GM23338 (cell line): ENCODE results near the gene RTF1. TPM values are rescaled to one million over a fixed set of nuclear protein-coding genes. Genes with fewer than 3 reads are reported as not detected.

Source experiments
- ATAC-seq: fragments of 200-7000 bp; cut with Tn5 transposase; 3 replicates; pipeline ENCODE4 v1.9.1; 2020
- DNase-seq: peaks from one replicate; pipeline ENCODE4 v3.0.0-alpha.2; 2015; ENCODE audit warnings: low spot score
- H2AFZ ChIP-seq: fragments of 200-600 bp; sonication (generic); 2 replicates; pipeline ENCODE4 v1.8.0; 2016; ENCODE audit warnings: antibody characterized with exemption, mild to moderate bottlenecking, moderate library complexity
- H3F3A ChIP-seq: fragments of 200-600 bp; sonication (generic); replicated peaks from 2 replicates; pipeline ENCODE4 v1.8.0; 2017; ENCODE audit warnings: antibody characterized with exemption, mixed run types, low read depth
- H3K27ac ChIP-seq: fragments of 200-600 bp; sonication (generic); 2 replicates; pipeline ENCODE4 v1.6.1; 2016; ENCODE audit warnings: low read depth
- H3K27me3 ChIP-seq: fragments of 200-600 bp; sonication (generic); 2 replicates; pipeline ENCODE4 v1.8.0; 2016; ENCODE audit warnings: mild to moderate bottlenecking, mixed run types, moderate library complexity; ENCODE audit not compliant: insufficient read depth
- H3K36me3 ChIP-seq: fragments of 200-600 bp; sonication (generic); 2 replicates; pipeline ENCODE4 v1.8.0; 2016; ENCODE audit warnings: mild to moderate bottlenecking; ENCODE audit not compliant: insufficient read depth
- H3K4me1 ChIP-seq: fragments of 200-600 bp; sonication (generic); 2 replicates; pipeline ENCODE4 v1.8.0; 2016; ENCODE audit warnings: mild to moderate bottlenecking, moderate library complexity; ENCODE audit not compliant: insufficient read depth
- H3K4me2 ChIP-seq: fragments of 200-600 bp; sonication (generic); 2 replicates; pipeline ENCODE4 v1.7.1; 2017; ENCODE audit warnings: mixed run types
- H3K4me3 ChIP-seq: fragments of 200-600 bp; sonication (generic); 2 replicates; pipeline ENCODE4 v1.6.1; 2016; ENCODE audit warnings: mixed run types
- H3K79me2 ChIP-seq: fragments of 200-600 bp; sonication (generic); replicated peaks from 2 replicates; pipeline ENCODE4 v1.8.0; 2017; ENCODE audit warnings: mild to moderate bottlenecking; ENCODE audit not compliant: insufficient read depth
- H3K9me2 ChIP-seq: fragments of 200-600 bp; sonication (generic); 2 replicates; pipeline ENCODE4 v1.8.0; 2017; ENCODE audit not compliant: insufficient read depth
- H4K20me1 ChIP-seq: fragments of 200-600 bp; sonication (generic); replicated peaks from 2 replicates; pipeline ENCODE4 v1.8.0; 2017; ENCODE audit warnings: mild to moderate bottlenecking; ENCODE audit not compliant: insufficient read depth
- H3K27ac Mint-ChIP-seq: 2 replicates; pipeline ENCODE4 v1.8.0; 2020; ENCODE audit warnings: inconsistent platforms, mild to moderate bottlenecking, moderate library complexity, mixed read lengths
- H3K27me3 Mint-ChIP-seq: 3 replicates; pipeline ENCODE4 v1.8.0; 2022; ENCODE audit warnings: low read depth, mild to moderate bottlenecking, moderate library complexity, mixed read lengths, inconsistent platforms; ENCODE audit not compliant: insufficient read depth, poor library complexity
- H3K36me3 Mint-ChIP-seq: 3 replicates; pipeline ENCODE4 v1.8.0; 2021; ENCODE audit warnings: low read depth, mild to moderate bottlenecking, inconsistent platforms, moderate library complexity, mixed read lengths
- H3K4me1 Mint-ChIP-seq: 3 replicates; pipeline ENCODE4 v1.8.0; 2020; ENCODE audit warnings: mild to moderate bottlenecking, inconsistent platforms, mixed read lengths
- H3K4me3 Mint-ChIP-seq: 3 replicates; pipeline ENCODE4 v1.8.0; 2021; ENCODE audit warnings: moderate library complexity, mild to moderate bottlenecking, inconsistent platforms, mixed read lengths
- H3K9me3 Mint-ChIP-seq: 3 replicates; pipeline ENCODE4 v1.8.0; 2020; ENCODE audit warnings: moderate library complexity, mild to moderate bottlenecking, inconsistent platforms, mixed read lengths
- CTCF ChIP-seq, 2 experiments: fragments of 200-600 bp in 1 of 2; sonication (generic) in 1 of 2; conservative IDR thresholded peaks; 2 replicates each; pipeline versions ENCODE4 v1.5.1 to v1.6.1; 2016 to 2017; ENCODE audit warnings: antibody characterized with exemption in 2 of 2, low read depth in 2 of 2, mild to moderate bottlenecking in 2 of 2, moderate library complexity in 1 of 2
- EZH2 ChIP-seq: fragments of 200-600 bp; sonication (generic); IDR thresholded peaks from one replicate; pipeline ENCODE4 v1.8.0; 2017; ENCODE audit warnings: antibody characterized with exemption, mild to moderate bottlenecking, low read depth; ENCODE audit not compliant: unreplicated experiment
- EZH2phosphoT487 ChIP-seq: fragments of 200-600 bp; sonication (generic); IDR thresholded peaks from one replicate; pipeline ENCODE4 v1.8.1; 2018; ENCODE audit warnings: antibody characterized with exemption; ENCODE audit not compliant: unreplicated experiment
- JUNB ChIP-seq: IDR thresholded peaks from one replicate; pipeline ENCODE4 v1.6.1; 2016; ENCODE audit warnings: antibody characterized with exemption; ENCODE audit not compliant: unreplicated experiment
- REST ChIP-seq: IDR thresholded peaks from one replicate; pipeline ENCODE4 v1.6.1; 2018; ENCODE audit warnings: antibody characterized with exemption; ENCODE audit not compliant: unreplicated experiment
- ZNF114 ChIP-seq: fragments of 250-450 bp; sonication (Bioruptor Pico); IDR thresholded peaks from 2 replicates; pipeline ENCODE4 v1.5.0; 2020; ENCODE audit warnings: mild to moderate bottlenecking, moderate library complexity
- polyA plus RNA-seq: library from polyadenylated mRNA; unstranded; fragments of >200 nt; fragmentation: Nextera tagmentation; extraction: Ambion mirVana; gene quantifications from 2 replicates; pipeline ENCODE4 v1.2.1, GENCODE V29; 2016
- total RNA-seq: library from RNA; depleted of rRNA; stranded (reverse); fragments of >200 nt; shearing (Covaris generic); gene quantifications from 2 replicates; pipeline ENCODE4 v1.2.3, GENCODE V29; 2014
- TF ChIP-seq, protein P1 (sequence below): IDR thresholded peaks from 2 replicates; pipeline ENCODE4 v1.6.1; 2016; ENCODE audit warnings: antibody characterized with exemption

The RTF1 gene
- total and polyA plus RNA-seq, 2 experiments from 2014 or later = 38.1 to 298 TPM

- Histone ChIP-seq H3K27me3 (peaks cover 98% of the 10 kb centered on the region), H4K20me1 (no peaks in the 10 kb centered on the region; the same call in 1 of the 2 replicates), H3K4me2 (peak overlapping the region; percentile 93), H3K27ac (no peak overlapping the region), H2AFZ (no peak overlapping the region), H3K9me2 (no peaks in the 10 kb centered on the region), H3F3A (peaks cover 23% of the 10 kb centered on the region), H3K79me2 (no peaks in the 10 kb centered on the region), H3K4me1 (0 out of 2 replicates have a peak, but pooled peaks cover 10% of the 10 kb centered on the region), H3K36me3 (no peaks in the 10 kb centered on the region), H3K4me3 (peak overlapping the region; percentile 62)
- Mint-ChIP-seq H3K36me3 (no peaks in the 10 kb centered on the region), H3K4me1 (peaks cover 8% of the 10 kb centered on the region; the same call in 1 of the 3 replicates), H3K27me3 (peaks cover 70% of the 10 kb centered on the region), H3K9me3 (no peaks in the 10 kb centered on the region), H3K27ac (no peak overlapping the region), H3K4me3 (peak overlapping the region; percentile 42; the same call in 2 of the 3 replicates)
- DNase-seq = no peak
- TF ChIP-seq EZH2 (peak; percentile 88), EZH2phosphoT487 (no peak), JUNB (no peak)
- ATAC-seq = no peak
Observed at GRCh38 chr15:41510728-41511127, 93.8 kb downstream of the RTF1 start.

DNA sequence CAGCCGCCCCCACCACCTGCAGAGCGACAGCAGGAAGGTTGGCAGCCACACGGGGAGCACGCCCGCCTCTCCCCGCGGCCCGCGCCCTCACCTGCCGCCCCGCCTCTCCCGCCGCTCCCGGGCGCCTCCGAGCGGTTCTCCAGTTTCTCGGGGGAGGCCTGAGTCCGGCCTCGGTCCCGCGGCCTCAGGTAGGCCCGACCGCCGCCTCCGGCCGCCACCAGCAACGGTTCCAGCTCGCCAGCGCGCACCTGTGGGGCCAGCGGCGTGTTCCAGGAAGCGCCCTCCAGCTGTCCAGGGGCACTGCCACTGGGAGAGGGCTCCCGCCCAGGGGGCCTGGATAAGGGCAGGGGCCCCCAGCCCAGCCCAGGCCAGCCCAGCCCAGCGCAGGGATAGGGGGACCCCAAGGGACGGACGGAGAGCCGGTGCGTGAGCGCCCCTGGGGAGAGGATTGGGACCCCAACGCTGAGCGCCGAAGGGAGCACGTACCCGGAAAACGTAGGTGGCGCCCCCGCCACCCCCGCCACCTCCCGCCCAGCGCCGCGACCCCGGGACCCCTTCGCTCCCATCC is 94.5 kb downstream of the RTF1 start:
- H3K9me3 Mint-ChIP-seq = no peaks in the 10 kb centered on the region
- DNase-seq (peak; percentile 67), ATAC-seq (peak; percentile 44)
- 0 out of 3 replicates have a peak, but pooled peaks cover 2% of the 10 kb centered on the region for H3K36me3 Mint-ChIP-seq
- Histone ChIP-seq H4K20me1 (no peaks in the 10 kb centered on the region; the same call in 1 of the 2 replicates), H2AFZ (peak overlapping the region; percentile 94), H3K4me3 (peak overlapping the region; percentile 62), H3F3A (peaks cover 23% of the 10 kb centered on the region), H3K79me2 (no peaks in the 10 kb centered on the region), H3K9me2 (no peaks in the 10 kb centered on the region), H3K27me3 (peaks cover 91% of the 10 kb centered on the region), H3K4me1 (0 out of 2 replicates have a peak, but pooled peaks cover 10% of the 10 kb centered on the region), H3K4me2 (peak overlapping the region; percentile 93), H3K36me3 (no peaks in the 10 kb centered on the region), H3K27ac (no peak overlapping the region)
- H3K4me1 Mint-ChIP-seq = peaks cover 8% of the 10 kb centered on the region; the same call in 1 of the 3 replicates
- H3K27ac Mint-ChIP-seq = no peak overlapping the region
- TF ChIP-seq EZH2 = peak; percentile 90
- TF ChIP-seq REST = no peak
- TF ChIP-seq, protein P1, sequence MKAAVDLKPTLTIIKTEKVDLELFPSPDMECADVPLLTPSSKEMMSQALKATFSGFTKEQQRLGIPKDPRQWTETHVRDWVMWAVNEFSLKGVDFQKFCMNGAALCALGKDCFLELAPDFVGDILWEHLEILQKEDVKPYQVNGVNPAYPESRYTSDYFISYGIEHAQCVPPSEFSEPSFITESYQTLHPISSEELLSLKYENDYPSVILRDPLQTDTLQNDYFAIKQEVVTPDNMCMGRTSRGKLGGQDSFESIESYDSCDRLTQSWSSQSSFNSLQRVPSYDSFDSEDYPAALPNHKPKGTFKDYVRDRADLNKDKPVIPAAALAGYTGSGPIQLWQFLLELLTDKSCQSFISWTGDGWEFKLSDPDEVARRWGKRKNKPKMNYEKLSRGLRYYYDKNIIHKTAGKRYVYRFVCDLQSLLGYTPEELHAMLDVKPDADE = no peak
- TF ChIP-seq EZH2phosphoT487 = no peak
- peak in 1 of 2 experiments; percentile 16; a peak in 2 of 4 replicates for TF ChIP-seq CTCF (conservative IDR thresholded peaks at IDR 0.05; ENCODE audit: low read depth in 2 of 2)
- no peak for TF ChIP-seq ZNF114 (CRISPR knock-in tag)
- peaks cover 63% of the 10 kb centered on the region for H3K27me3 Mint-ChIP-seq
- H3K4me3 Mint-ChIP-seq = no peak overlapping the region
